ENCODE results near the gene PHF20. TPM values are rescaled to one million over a fixed set of nuclear protein-coding genes. Genes with fewer than 3 reads are reported as not detected.

PHF20 gene
- total and polyA plus RNA-seq, 2 of the 8 experiments (the other 6 are each of a cell fraction or from before 2014, with no cell fraction given): 25.6 to 70.1 TPM

DNA sequence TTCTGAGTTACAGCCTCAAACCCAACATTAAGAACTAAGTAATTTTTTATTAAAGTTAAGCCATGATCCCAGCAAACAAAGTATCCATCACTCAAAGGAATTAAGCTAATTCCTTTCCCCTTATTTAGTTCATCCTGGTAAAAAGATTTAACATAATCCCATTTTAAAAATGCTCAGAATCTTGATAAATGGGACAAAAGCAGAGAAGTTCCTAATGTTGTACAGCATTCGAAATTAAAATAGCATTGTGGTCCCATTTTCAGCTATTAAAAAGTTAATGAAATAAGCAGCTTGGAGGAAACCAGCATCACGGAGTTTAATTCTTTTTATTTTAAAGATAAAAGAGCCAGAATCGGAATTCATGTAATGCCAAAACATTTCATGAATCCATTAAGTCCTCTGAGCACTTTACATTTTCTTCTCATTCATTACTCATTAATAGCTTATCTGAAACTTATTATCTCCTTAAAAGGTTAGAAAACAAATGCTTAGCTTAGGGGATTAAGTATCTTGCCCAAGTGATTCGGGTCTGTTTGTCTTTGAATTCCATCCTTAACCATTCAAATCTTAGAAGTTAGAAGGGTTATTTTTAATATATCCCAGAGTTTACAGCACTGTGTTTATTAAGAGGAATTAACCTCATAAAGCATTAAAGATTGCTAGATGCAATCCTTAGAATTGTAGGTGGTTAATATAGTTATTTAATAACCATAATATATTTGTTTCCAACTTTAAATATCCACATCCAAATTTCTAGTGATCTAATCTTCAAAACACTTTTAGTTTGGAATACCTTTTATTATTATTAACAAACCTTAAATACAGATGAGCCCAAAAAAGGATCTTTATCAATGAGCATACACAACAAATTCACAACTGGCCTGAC, 41.0 kb upstream of the PHF20 start:
- Histone ChIP-seq H4K20me1 (replicated peaks in 1 of 2; ENCODE audit: control insufficient read depth in 1 of 2, insufficient read depth in 2 of 2, low read length in 2 of 2) (peaks cover 22 to 28% of the 10 kb centered on the region in 2 experiments), H3K18ac (ENCODE audit: extremely low read depth, low read length) (no peak overlapping the region), H4K8ac (ENCODE audit: extremely low read depth, insufficient read depth, low read length) (no peak overlapping the region), H3K9me3 (ENCODE audit: insufficient read depth in 2 of 2, low read depth in 1 of 2, low read length in 1 of 2) (no peaks in the 10 kb centered on the region), H2BK15ac (ENCODE audit: low read length) (no peak overlapping the region), H3K79me1 (ENCODE audit: low read depth, low read length) (peaks cover 3% of the 10 kb centered on the region), H3K56ac (replicated peaks; ENCODE audit: insufficient read length, low read depth, low read length) (no peak overlapping the region), H3K27ac (ENCODE audit: low read depth, low read length) (no peak overlapping the region), H3K79me2 (ENCODE audit: control insufficient read depth in 1 of 2, insufficient read depth in 2 of 2, low read length in 2 of 2) (peaks cover 5 to 91% of the 10 kb centered on the region in 2 experiments), H3K36me3 (ENCODE audit: control insufficient read depth in 2 of 4, insufficient read depth in 4 of 4, low read length in 3 of 4) (peaks cover 61 to 99% (median 92%) of the 10 kb centered on the region in 4 experiments), H3K4ac (replicated peaks; ENCODE audit: insufficient read length, low read depth, low read length) (no peak overlapping the region), H3K9ac (replicated peaks in 1 of 4; ENCODE audit: extremely low read depth in 1 of 4, low read depth in 3 of 4, low read length in 3 of 4) (no peak overlapping the region), H2AK5ac (ENCODE audit: low read depth, low read length) (no peak overlapping the region), H2BK5ac (ENCODE audit: low read depth, low read length) (no peak overlapping the region), H4K5ac (ENCODE audit: insufficient read length, low read depth, low read length) (no peak overlapping the region), H4K91ac (replicated peaks; ENCODE audit: insufficient read length, low read length) (no peak overlapping the region), H2BK12ac (ENCODE audit: low read depth, low read length) (no peak overlapping the region), H2AFZ (ENCODE audit: low read length) (no peak overlapping the region), H3K23ac (ENCODE audit: insufficient read length) (no peak overlapping the region), H3K4me2 (ENCODE audit: insufficient read depth in 1 of 2, low read depth in 2 of 2, low read length in 2 of 2) (no peak overlapping the region), H3K23me2 (ENCODE audit: low read depth, low read length) (no peaks in the 10 kb centered on the region), H2BK20ac (ENCODE audit: low read length) (no peak overlapping the region), H3K27me3 (replicated peaks in 1 of 4; ENCODE audit: control insufficient read depth in 3 of 4, extremely low read depth in 1 of 4, insufficient read depth in 3 of 4, low read length in 3 of 4) (no peaks in the 10 kb centered on the region), H3K4me3 (ENCODE audit: extremely low read depth in 1 of 4, insufficient read depth in 2 of 4, low read depth in 3 of 4, low read length in 4 of 4) (no peak overlapping the region), H2BK120ac (replicated peaks; ENCODE audit: low read depth, low read length) (no peak overlapping the region), H3K4me1 (replicated peaks in 1 of 4; ENCODE audit: control insufficient read depth in 3 of 4, insufficient read depth in 4 of 4, low read length in 3 of 4) (no peaks in the 10 kb centered on the region), H3K14ac (ENCODE audit: insufficient read length) (no peak overlapping the region)
- DNase-seq (ENCODE audit: low read depth in 1 of 2, low spot score in 2 of 2): no peak
- ChIA-PET CTCF (ENCODE audit: partially characterized antibody) (no interaction called here), POLR2A (ENCODE audit: partially characterized antibody) (interaction anchor here (0.7 to 45.3 kb wide), 13 partner anchors 1 to 163 kb away, joined by 3 to 2341 read pairs (median 3); partner anchors contain the start of genes NFS1, PHF20, RBM39 and ROMO1)
- 92% methylated on average over 4 of the region's 4 CpGs; no CpG with 5 or more reads in 1 of the 2 experiments for WGBS, 2 experiments (ENCODE audit: extremely low coverage in 1 of 2, insufficient coverage in 1 of 2, insufficient read length in 1 of 2, insufficient replicate concordance in 2 of 2, low coverage in 1 of 2, low lambda C conversion rate in 2 of 2, missing lambda C conversion rate in 1 of 2)
- FAIRE-seq: no peak
- TF ChIP-seq CHD2 (IDR thresholded peaks at IDR 0.05; ENCODE audit: low read length): no peak
- TF ChIP-seq SIN3A (conservative IDR thresholded peaks at IDR 0.05 in 1 of 2, IDR thresholded peaks at IDR 0.05 in 1 of 2; ENCODE audit: low read depth in 1 of 2, low read length in 2 of 2): no peak
- TF ChIP-seq GTF2F1 (IDR thresholded peaks at IDR 0.05; ENCODE audit: borderline replicate concordance, low read depth, low read length): no peak
- no peak for TF ChIP-seq ZNF274 (IDR thresholded peaks at IDR 0.05; ENCODE audit: borderline replicate concordance, extremely low read depth, low read length)
- no peak for TF ChIP-seq TAF1 (IDR thresholded peaks at IDR 0.05; ENCODE audit: low read depth, low read length)
- no peak for TF ChIP-seq NANOG (IDR thresholded peaks at IDR 0.05; ENCODE audit: insufficient read depth, low read depth, low read length, poor library complexity, severe bottlenecking)
- no peak for TF ChIP-seq GABPA (IDR thresholded peaks at IDR 0.05; ENCODE audit: borderline replicate concordance, insufficient read depth, low read length)
- TF ChIP-seq HDAC2 (IDR thresholded peaks at IDR 0.05; ENCODE audit: borderline replicate concordance in 1 of 2, low read depth in 2 of 2, low read length in 2 of 2): no peak
- TF ChIP-seq SP4 (IDR thresholded peaks at IDR 0.05; ENCODE audit: low read length): no peak
- no peak for TF ChIP-seq POU5F1 (IDR thresholded peaks at IDR 0.05; ENCODE audit: low read depth, low read length)
- TF ChIP-seq CBX8 (IDR thresholded peaks at IDR 0.05; ENCODE audit: borderline replicate concordance, low read depth, low read length): no peak
